Activated naive CD4-positive, alpha-beta T cell (primary cell): Measurements from ENCODE around the gene ROBO3.

Experiments used
- DNase-seq, 4 experiments: peaks; one replicate each; lab custom pipeline; 2025; lab: John Stamatoyannopoulos, UW

The ROBO3 gene, protein sequence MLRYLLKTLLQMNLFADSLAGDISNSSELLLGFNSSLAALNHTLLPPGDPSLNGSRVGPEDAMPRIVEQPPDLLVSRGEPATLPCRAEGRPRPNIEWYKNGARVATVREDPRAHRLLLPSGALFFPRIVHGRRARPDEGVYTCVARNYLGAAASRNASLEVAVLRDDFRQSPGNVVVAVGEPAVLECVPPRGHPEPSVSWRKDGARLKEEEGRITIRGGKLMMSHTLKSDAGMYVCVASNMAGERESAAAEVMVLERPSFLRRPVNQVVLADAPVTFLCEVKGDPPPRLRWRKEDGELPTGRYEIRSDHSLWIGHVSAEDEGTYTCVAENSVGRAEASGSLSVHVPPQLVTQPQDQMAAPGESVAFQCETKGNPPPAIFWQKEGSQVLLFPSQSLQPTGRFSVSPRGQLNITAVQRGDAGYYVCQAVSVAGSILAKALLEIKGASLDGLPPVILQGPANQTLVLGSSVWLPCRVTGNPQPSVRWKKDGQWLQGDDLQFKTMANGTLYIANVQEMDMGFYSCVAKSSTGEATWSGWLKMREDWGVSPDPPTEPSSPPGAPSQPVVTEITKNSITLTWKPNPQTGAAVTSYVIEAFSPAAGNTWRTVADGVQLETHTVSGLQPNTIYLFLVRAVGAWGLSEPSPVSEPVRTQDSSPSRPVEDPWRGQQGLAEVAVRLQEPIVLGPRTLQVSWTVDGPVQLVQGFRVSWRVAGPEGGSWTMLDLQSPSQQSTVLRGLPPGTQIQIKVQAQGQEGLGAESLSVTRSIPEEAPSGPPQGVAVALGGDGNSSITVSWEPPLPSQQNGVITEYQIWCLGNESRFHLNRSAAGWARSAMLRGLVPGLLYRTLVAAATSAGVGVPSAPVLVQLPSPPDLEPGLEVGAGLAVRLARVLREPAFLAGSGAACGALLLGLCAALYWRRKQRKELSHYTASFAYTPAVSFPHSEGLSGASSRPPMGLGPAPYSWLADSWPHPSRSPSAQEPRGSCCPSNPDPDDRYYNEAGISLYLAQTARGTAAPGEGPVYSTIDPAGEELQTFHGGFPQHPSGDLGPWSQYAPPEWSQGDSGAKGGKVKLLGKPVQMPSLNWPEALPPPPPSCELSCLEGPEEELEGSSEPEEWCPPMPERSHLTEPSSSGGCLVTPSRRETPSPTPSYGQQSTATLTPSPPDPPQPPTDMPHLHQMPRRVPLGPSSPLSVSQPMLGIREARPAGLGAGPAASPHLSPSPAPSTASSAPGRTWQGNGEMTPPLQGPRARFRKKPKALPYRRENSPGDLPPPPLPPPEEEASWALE (N-terminal part only)

DNA sequence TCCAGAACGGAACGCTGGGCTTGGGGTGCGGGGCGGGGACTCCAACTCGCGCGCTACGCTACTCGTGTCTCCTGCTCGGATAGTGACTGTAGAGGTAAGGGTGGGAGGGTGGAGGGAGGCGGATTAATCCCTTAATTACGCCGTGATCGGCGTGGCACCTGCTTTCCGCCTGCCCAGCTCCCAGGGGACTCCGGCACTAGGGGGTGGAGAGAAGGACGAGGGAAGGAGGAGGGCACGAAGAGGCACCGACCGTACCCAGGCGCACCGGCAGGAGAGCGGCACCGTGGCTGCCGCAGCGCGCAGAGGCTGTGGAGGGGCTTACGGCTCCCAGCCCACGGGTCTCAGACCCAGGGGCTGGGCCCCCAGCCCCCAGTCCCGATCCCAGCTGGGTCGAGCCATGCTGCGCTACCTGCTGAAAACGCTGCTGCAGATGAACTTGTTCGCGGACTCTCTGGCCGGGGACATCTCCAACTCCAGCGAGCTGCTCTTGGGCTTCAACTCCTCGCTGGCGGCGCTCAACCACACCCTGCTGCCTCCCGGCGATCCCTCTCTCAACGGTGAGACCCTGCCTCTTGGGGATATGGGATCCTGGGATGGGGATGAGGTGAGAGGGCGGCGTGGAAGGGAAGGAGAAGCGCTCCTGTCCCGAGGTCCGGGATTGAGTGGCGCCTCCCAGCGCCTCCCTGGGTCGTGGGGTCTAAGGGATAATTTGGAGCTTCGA lies at the start of gene ROBO3:
ROBO3 (plus strand) TSS at position 252 of the 721 bp plus-strand sequence; CDS start at position 398, 146 bp downstream.
- no peak for DNase-seq

DNA sequence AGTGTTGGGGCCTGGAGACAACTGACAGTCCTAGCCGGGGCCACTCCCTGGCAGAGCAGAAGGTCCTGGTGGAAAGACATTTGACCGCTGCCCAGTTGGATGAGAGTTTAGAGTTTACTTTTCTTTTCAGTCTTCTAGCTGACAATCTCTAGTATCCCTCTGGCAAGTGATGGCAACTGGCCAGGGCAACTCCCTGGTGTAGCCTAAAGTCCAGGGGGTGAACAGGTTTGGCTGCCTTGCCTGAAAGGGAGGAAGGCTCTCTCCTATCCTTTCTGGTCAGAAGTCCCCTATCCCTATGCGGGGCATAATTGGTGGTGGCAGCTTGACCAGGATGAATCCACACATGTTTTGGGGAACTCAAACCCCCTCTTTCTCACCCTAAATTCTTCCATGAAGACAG lies 48.2 kb upstream of the ROBO3 start:
- no peak for DNase-seq

DNA sequence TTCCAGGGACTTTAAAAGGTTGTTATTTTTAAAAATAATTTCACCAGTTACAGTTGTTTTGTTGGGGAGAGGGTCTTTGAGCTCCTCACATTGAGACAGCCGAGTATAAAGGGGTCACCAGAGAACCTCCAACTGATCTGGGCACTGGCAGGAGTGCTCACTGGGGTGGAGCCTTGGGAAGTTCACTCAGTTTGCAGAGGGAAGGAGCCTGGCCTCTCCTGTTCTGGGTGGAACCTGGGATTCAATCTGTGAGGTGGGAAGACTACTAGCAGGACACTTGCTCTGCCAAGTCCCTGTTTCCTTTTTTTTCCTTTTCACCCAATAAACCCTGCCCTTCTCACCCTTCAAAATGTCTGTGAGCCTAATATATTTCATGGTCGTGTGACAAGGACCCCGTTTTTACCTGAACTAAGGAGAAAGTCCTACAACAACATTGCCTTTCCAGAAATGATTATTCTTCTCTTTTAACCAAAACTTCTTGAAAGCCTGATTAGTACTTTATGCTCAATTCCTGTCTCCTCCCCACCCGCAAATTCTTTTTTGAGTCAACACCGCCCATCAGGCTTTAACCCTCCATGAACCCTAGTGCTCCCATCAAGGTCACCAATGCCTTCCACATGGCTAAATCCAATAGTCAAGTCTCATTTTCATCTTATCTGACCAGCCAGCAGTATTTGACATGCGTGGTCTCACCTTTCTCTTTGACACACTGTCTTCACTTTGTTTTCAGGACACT lies 43.1 kb upstream of the ROBO3 start:
- no peak for DNase-seq

DNA sequence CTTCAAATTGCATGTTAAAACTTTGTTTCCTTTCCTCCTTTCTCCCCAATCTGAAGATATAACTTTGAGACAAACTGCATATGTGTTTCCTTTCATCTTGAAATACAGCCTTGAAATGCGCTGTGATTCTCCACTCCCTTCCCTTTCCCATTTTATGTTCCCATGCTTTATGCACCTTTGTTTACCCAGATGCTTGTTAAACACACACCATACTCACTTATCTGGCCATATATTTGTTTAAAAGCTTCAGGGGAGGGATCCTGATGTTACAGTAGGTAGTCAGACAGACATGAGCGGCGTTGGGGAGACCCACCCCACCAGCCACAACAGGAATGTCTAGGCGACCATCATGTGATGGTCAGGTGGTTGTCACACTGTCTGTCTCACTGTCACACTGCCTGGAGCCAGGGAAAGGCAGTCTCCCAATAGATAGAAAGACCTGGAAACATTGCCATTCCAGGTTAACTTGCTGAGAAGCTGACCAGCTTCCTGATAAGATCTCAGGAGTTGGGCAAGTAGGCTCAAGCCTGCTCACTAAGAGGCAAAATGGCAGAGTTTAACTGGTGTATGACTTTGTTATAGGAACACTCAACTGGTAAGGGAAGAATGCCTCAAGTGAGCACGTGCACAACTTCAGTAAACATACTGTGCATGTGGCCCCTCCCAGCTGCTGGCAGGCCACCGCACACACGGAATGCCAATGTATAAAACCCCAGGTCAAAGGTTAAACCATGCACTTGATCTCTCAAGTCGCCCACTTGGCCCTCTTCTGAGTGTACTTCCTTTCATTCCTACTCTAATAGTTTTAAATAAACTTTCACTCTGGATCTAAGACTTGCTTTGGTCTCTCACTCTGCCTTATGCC lies 41.5 kb upstream of the ROBO3 start:
- no peak for DNase-seq

DNA sequence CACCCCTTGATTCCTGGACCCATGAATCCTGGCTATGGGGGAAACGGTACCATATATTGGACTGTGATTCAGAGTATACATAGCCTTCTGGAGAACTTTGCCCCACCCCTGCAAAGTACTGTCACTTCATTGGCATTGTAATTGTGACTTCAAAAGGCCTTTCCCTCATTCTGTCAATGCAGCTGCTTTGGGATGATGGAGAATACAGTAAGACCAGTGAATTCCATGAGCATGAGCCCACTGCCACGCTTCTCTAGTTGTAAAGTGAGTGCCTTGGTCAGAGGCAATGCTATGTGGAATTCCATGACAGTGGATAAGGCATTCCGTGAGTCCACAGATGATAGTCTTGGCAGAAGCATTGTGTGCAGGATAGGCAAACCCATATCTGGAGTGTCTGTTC lies 39.4 kb upstream of the ROBO3 start:
- no peak for DNase-seq

DNA sequence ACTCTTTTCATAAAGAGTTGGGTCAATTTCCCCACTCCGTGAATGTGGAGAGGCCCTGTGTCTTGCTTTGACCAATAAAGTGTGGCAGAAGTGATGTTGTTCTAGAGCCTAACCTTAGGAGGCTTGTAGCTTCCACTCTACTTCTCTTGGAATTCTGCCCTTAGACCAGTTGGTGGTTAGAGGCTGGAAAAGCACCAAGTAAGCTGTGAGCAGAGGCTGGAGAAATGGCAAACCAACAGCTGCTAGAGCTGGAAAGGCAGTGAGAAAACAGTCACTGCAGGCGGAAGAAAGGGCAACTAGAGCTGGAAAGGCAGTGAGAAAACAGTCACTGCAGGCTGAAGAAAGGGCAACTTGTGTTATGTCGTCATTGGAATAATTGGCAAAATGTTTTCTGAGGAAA lies 35.2 kb upstream of the ROBO3 start:
- DNase-seq: no peak

DNA sequence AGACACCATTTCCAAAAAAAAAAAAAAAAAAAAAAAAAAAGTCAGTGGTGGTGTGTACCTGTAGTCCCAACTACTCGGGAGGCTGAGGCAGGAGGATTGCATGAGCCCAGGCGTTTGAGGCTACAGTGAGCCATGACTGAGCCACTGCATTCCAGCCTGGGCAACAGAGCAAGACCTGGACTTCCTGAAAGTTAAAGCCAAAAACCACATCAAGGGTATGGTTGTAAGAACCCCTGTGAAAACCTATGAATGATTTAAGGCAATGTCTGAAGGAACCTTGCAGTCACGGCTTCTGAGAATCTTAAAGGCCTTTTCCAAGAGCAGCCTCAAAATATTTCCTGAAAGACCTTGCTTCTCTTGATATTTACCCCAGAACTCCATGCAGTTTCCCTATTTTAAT lies 34.5 kb upstream of the ROBO3 start:
- DNase-seq: no peak

DNA sequence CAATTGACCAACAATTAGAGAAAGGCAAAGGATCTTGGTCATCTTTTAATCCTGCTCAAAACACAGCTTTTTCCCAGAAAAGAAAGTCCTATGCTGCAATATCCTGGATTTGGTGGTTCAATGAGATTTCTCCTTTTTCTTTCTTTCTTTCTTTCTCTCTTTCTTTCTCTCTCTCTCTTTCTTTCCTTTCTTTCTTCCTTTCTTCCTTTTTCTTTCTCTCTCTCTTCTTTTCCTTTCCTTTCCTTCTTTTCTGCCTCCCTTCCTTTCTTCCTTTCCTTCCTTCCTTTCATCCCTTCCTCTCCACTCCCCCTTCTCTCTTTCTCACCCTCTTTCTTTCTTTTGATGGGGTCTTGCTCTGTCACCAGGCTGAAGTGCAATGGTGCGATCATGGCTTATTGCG lies 33.3 kb upstream of the ROBO3 start:
- no peak for DNase-seq

DNA sequence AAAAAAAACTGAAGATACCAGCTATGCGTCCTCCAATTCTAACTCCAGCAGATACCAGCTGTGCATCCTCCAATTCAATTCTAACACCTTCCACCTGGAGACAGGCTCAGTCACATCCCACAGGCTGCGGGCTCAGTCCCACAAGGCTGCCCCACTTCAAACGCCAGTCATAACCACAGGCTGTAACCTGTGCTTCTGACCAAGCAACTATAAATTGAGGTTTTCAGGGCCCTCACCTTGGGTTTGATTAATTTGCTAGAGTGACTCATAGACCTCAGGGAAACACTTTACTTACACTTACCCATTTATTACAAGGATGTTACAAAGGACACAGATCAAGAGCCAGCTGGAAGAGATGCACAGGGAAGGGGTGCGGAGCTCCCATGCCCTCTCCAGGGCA lies 32.7 kb upstream of the ROBO3 start:
- DNase-seq: no peak

DNA sequence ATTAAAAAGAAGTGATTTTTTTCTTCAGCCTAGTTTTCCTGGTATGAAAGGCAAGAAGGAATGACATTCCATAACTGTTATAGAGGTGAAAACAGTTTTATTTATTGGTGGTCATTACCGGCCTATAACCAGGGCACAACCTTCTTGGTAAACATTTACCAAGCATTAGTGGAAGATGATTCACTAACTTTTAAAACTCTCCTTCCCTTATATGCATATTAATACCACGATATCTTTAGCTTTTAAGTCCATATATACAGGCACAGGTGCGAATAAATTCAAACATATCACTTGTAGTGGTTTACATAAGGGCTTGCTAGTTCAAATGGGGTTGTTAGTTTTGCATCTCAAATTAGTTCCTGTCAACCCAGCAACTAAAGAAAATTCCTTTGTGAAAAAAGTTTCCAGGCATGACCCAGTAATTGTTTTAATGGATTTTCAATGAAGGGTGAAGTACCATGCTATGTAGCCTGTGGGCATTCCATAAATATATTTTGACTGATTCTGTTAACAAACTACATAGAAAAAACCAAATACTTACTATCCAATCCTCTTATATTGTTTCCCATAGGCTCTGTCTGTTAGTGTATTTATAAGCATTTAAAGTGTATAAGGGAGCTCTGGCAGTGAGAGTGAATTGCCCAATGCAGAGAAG lies 30.6 kb upstream of the ROBO3 start:
- DNase-seq: no peak

DNA sequence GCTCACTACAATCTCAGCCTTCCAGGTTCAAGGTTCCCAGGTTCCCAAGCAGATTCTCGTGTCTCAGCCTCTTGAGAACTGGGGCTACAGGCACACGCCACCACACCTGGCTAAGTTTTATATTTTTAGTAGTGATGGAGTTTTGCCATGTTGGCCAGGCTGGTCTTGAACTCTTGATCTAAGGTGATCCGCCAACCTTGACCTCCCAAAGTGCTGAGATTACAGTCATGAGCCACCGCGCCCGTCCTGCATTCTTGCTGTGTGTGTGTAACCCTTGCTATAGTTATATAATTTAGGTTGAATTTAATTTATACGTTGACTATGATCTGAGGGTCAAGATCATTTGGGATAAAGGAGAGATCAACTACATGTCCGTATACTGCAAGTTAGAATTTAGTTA lies 29.3 kb upstream of the ROBO3 start:
- no peak for DNase-seq

DNA sequence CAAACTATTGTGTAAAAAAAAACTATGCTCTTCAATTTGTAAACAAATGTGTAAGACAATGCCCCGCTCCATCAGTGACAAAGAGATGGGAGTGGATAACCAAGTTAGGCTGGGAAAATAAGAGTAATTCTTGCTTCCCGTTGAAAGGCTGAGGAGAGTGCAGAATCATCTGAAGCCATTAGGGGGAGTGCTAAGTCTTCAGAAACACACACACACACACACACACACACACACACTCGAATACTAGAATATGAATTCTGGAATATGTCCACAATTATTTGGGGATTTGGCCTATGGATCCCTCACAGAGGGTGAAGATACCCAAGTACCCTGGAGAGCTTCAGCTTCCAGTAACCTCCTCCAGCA lies 27.8 kb upstream of the ROBO3 start:
- no peak for DNase-seq

DNA sequence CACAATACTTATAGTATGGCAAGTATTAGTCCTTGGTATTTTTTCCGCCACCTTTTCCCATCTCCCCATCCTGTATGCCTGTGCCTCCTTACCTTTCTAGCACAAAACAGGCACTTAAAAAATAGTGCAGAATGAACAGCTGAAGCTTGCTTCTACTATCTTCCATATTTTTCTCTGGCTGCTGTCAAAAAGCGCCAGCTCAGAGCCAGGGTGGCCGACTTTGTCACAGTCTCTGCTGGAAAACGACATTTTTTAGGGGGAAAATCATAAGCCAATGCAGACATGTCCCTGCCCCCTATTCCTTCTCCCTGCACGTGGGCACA lies 26.5 kb upstream of the ROBO3 start:
- no peak for DNase-seq

DNA sequence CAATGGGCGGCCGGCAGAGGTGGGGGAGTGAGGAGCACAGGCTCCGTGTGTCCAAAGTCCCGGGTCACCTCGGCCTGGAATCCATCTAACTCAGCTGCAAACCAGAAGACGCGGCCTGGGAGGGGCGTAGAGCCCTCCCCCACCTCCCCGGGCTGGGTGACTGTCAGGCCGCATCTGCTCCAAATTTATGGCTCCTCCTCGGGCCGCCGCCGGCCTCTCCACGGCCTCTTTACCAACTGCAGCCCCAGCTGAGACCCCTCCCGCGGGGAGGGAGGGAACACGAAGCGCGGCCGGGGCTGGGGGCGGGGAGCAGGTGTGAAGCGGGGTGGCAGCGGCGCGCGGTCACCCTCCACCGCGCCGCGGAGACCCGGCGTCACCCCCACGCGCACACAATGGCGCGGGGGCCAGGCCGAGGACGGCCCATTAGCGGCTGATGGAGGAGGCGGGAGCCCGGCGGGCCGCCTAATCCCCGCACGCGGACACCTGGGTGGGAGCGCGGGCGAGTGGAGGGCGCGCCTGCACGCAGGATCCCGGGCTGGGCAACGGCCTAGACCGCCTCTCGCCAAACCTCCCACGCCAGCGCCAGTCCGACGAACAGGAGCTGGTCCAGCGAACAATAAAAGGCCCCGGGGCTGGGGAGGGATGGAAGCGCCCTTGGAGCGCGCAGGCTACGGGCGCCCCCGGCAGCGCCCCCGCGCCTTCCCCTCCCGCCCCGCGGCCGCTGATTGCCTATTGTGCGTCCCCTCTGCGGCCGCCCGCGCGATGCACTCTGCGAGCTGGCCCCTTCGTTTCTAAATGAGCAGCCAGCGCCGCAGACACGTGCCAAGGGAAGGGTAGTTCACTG lies 25.9 kb upstream of the ROBO3 start:
- no peak for DNase-seq

DNA sequence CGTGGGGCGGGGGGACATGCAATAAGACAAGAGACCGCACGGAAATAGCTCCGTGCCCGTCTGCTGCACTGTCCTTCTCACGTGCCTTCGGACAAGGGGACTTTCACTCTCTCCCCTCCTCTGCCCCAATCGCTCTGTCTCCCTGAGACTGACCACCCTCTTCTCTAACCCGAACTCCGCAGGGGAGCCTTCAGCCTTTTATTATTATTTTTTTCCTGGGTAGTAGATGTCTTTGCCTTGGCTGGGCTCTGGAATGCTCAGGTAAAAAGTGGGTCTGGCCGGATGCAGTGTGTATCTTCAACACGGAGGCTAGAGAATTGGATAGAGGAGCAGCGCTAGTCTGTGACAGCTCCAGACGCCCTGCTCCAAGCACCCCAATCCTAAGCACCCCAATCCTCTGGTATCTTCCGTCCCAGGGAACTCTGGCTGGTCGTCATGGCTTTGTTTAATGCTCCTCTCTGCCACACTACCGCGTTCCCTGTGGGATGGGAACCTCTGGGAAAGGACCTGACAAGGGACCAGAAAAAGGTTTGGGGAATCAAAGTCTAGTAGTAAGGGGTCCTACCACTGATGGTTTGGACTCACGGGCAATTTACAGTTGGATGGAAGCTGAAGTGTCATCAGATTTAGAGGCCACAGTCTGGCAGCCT lies 25.1 kb upstream of the ROBO3 start:
- DNase-seq: no peak

DNA sequence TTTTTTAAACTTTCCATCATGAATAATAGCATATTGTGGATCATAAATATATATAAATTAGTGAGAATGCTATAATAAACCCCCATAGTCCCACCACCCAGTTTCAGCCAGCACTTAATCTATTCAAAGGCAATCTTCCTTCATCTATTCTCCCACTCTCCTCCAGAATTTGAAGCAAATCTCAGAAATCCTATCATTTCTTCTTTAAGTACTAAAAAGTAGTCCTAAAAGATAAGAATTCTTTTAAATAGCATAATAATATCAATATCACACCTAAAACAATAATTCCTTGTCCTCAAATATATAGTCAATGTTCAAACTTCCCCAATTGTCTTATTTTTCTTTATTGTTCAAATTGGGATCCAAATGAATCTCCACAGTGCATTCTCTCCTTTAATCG lies 24.6 kb upstream of the ROBO3 start:
- DNase-seq: no peak

DNA sequence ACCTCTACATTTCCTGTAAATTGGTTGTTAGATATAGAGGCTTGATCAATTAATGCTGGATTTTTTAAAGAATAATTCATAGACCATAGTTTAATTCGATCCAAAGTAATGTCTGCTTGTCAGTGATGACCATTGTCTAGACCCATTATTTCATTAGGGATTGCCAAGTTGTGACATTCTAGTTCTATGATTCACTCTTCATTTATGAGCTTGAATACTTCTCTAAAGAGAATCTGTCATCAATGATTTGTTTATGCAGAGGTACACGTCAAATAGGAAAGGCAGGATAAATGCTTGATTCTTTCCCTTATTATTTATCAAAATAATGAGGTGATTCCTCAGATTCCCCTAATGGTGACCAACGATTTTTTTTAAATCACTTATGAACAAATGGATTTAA lies 24.0 kb upstream of the ROBO3 start:
- no peak for DNase-seq

DNA sequence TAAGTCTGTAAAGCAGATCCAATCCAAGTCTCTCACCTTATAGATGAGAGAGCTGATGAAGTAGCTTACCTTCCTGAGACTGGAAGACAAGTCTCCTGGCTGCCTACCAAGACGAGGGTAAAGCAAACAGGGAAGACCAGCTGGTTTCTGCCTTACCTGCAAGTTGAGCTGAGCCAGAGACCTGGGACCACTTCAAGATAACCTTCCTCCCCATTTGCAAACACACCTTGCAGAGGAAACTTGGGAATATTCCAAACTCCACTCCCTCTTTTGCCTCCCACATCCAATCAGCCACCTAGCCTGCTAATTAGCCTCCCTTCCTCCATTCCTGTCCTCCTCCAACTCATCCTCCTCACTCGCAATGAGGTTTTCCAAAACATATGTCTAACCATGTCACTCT lies 23.4 kb upstream of the ROBO3 start:
- no peak for DNase-seq
